Cardiac fibroblast (primary cell): ENCODE measurements around the gene THPO.

Experiments used
- DNase-seq, 2 donors: peaks; one replicate each; pipeline versions ENCODE4 v3.0.0 to v3.0.0-alpha.2; 2010; ENCODE audit warnings: low read depth in 2 of 2
- H3K4me3 ChIP-seq, 2 donors: replicated peaks in 1 of 2; 1 replicate in 1 of 2; 2 replicates in 1 of 2; pipeline ENCODE4 v1.5.1; 2011; ENCODE audit warnings: low read depth in 2 of 2, low read length in 2 of 2, mild to moderate bottlenecking in 2 of 2, moderate library complexity in 1 of 2
- CTCF ChIP-seq: IDR thresholded peaks from one replicate; pipeline ENCODE4 v1.5.1; 2011; ENCODE audit warnings: low read depth, mild to moderate bottlenecking, low read length, inconsistent platforms

Gene THPO

GRCh38 chr3:184354754-184355153, 23.3 kb downstream of the THPO start:
- no peak overlapping the region for H3K4me3 ChIP-seq
- no peak for TF ChIP-seq CTCF
- no peak for DNase-seq

GRCh38 chr3:184354121-184354728, 23.8 kb downstream of the THPO start:
- no peak overlapping the region for H3K4me3 ChIP-seq
- TF ChIP-seq CTCF: peak; percentile 86
- DNase-seq: peak in 1 of 2 donors; percentile 44

- no peak overlapping the region for H3K4me3 ChIP-seq
- no peak for TF ChIP-seq CTCF
Measured at GRCh38 chr3:184353546-184353941, 24.5 kb downstream of the THPO start.

GRCh38 chr3:184352897-184353545, 25.0 kb downstream of the THPO start:
- no peak overlapping the region for H3K4me3 ChIP-seq
- TF ChIP-seq CTCF: no peak

More at GRCh38 chr3:184353546-184353941, 24.5 kb downstream of the THPO start:
- no peak for DNase-seq

GRCh38 chr3:184352149-184352785, 25.7 kb downstream of the THPO start:
- TF ChIP-seq CTCF: no peak
- DNase-seq: no peak
- H3K4me3 ChIP-seq: no peak overlapping the region

More at GRCh38 chr3:184352897-184353545, 25.0 kb downstream of the THPO start:
- DNase-seq: no peak

- no peak for TF ChIP-seq CTCF
- no peak for DNase-seq
- H3K4me3 ChIP-seq: no peak overlapping the region
Measured at GRCh38 chr3:184351511-184352148, 26.4 kb downstream of the THPO start.
